Measurements from ENCODE around the gene TMEM163.
"Not testable (repeated sequence)": the region's sequence is repeated elsewhere in the genome, so short reads cannot be mapped to it uniquely, and the experiment has no call there.

Gene TMEM163

GRCh38 chr2:134724341-134724740 is 5.5 kb upstream of the TMEM163 start:
- Histone ChIP-seq H3F3A (ENCODE audit: control insufficient read depth, insufficient read depth) (no peaks in the 10 kb centered on the region), H3K36me3 (ENCODE audit: control insufficient read depth, low read length) (no peaks in the 10 kb centered on the region), H3K4me3 (ENCODE audit: low read length) (no peak overlapping the region), H4K20me1 (ENCODE audit: control insufficient read depth, insufficient read depth, low read depth, low read length) (no peaks in the 10 kb centered on the region), H3K4me2 (ENCODE audit: low read length) (no peak overlapping the region), H3K79me2 (ENCODE audit: control insufficient read depth, low read length) (no peaks in the 10 kb centered on the region), H3K9me2 (replicated peaks; ENCODE audit: control insufficient read depth, low read length) (no peaks in the 10 kb centered on the region), H3K27me3 (ENCODE audit: control insufficient read depth, low read length) (peaks cover 18% of the 10 kb centered on the region), H3K27ac (ENCODE audit: low read depth, low read length) (no peak overlapping the region), H3K4me1 (ENCODE audit: control insufficient read depth, low read length) (peaks cover 8% of the 10 kb centered on the region), H3K9me3 (ENCODE audit: control insufficient read depth, insufficient read depth, low read length) (no peaks in the 10 kb centered on the region)
- TF ChIP-seq EZH2phosphoT487 (IDR thresholded peaks at IDR 0.05; ENCODE audit: borderline replicate concordance, low read length) (no peak), CTCF (IDR thresholded peaks at IDR 0.05; ENCODE audit: low read depth, low read length, poor library complexity, severe bottlenecking) (no peak)

- Histone ChIP-seq H3K4me1 (ENCODE audit: control insufficient read depth, low read length) (peaks cover 11% of the 10 kb centered on the region), H3K27me3 (ENCODE audit: control insufficient read depth, low read length) (peaks cover 21% of the 10 kb centered on the region)
- H3K79me2 ChIP-seq (ENCODE audit: control insufficient read depth, low read length); H3K27ac ChIP-seq (ENCODE audit: low read depth, low read length); H3K4me3 ChIP-seq (ENCODE audit: low read length); H3K4me2 ChIP-seq (ENCODE audit: low read length); H3K36me3 ChIP-seq (ENCODE audit: control insufficient read depth, low read length); H3K9me2 ChIP-seq (replicated peaks; ENCODE audit: control insufficient read depth, low read length); H3F3A ChIP-seq (ENCODE audit: control insufficient read depth, insufficient read depth); H4K20me1 ChIP-seq (ENCODE audit: control insufficient read depth, insufficient read depth, low read depth, low read length); H3K9me3 ChIP-seq (ENCODE audit: control insufficient read depth, insufficient read depth, low read length): not testable (repeated sequence)
Measured at GRCh38 chr2:134723742-134724141, 4.9 kb upstream of the TMEM163 start.

- no peak overlapping the region for H3K27ac ChIP-seq (ENCODE audit: low read depth, low read length)
- H3K4me3 ChIP-seq (ENCODE audit: low read length): no peak overlapping the region
- H3K9me2 ChIP-seq (replicated peaks; ENCODE audit: control insufficient read depth, low read length): no peaks in the 10 kb centered on the region
- H4K20me1 ChIP-seq (ENCODE audit: control insufficient read depth, insufficient read depth, low read depth, low read length): no peaks in the 10 kb centered on the region
- no peaks in the 10 kb centered on the region for H3K36me3 ChIP-seq (ENCODE audit: control insufficient read depth, low read length)
- H3K27me3 ChIP-seq (ENCODE audit: control insufficient read depth, low read length): peaks cover 29% of the 10 kb centered on the region
- TF ChIP-seq CTCF (IDR thresholded peaks at IDR 0.05; ENCODE audit: low read depth, low read length, poor library complexity, severe bottlenecking) (no peak), EZH2phosphoT487 (IDR thresholded peaks at IDR 0.05; ENCODE audit: borderline replicate concordance, low read length) (no peak)
- H3K4me1 ChIP-seq (ENCODE audit: control insufficient read depth, low read length): peaks cover 18% of the 10 kb centered on the region
- H3K4me2 ChIP-seq (ENCODE audit: low read length): no peak overlapping the region
- no peaks in the 10 kb centered on the region for H3K9me3 ChIP-seq (ENCODE audit: control insufficient read depth, insufficient read depth, low read length)
- no peaks in the 10 kb centered on the region for H3K79me2 ChIP-seq (ENCODE audit: control insufficient read depth, low read length)
- no peaks in the 10 kb centered on the region for H3F3A ChIP-seq (ENCODE audit: control insufficient read depth, insufficient read depth)
Measured at GRCh38 chr2:134722728-134723127, 3.9 kb upstream of the TMEM163 start.

GRCh38 chr2:134721596-134721995 is 2.8 kb upstream of the TMEM163 start:
- Histone ChIP-seq H3K4me2 (ENCODE audit: low read length) (no peak overlapping the region), H3K27ac (ENCODE audit: low read depth, low read length) (no peak overlapping the region), H3K4me3 (ENCODE audit: low read length) (no peak overlapping the region), H3K4me1 (ENCODE audit: control insufficient read depth, low read length) (peaks cover 18% of the 10 kb centered on the region), H3F3A (ENCODE audit: control insufficient read depth, insufficient read depth) (no peaks in the 10 kb centered on the region), H3K9me3 (ENCODE audit: control insufficient read depth, insufficient read depth, low read length) (no peaks in the 10 kb centered on the region), H3K79me2 (ENCODE audit: control insufficient read depth, low read length) (no peaks in the 10 kb centered on the region), H3K36me3 (ENCODE audit: control insufficient read depth, low read length) (no peaks in the 10 kb centered on the region), H3K9me2 (replicated peaks; ENCODE audit: control insufficient read depth, low read length) (no peaks in the 10 kb centered on the region), H4K20me1 (ENCODE audit: control insufficient read depth, insufficient read depth, low read depth, low read length) (no peaks in the 10 kb centered on the region), H3K27me3 (ENCODE audit: control insufficient read depth, low read length) (peaks cover 40% of the 10 kb centered on the region)
- no peak for TF ChIP-seq CTCF (IDR thresholded peaks at IDR 0.05; ENCODE audit: low read depth, low read length, poor library complexity, severe bottlenecking)
- TF ChIP-seq EZH2phosphoT487 (IDR thresholded peaks at IDR 0.05; ENCODE audit: borderline replicate concordance, low read length): no peak

Measured in DOHH2 (cell line).